Trophoblast cell (in vitro differentiated cells and primary cell): ENCODE data around the gene GPR55.

Experiments used
- DNase-seq, 2 donors: peaks; one replicate each; pipeline ENCODE4 v3.0.0-alpha.2; 2016
- H2AFZ ChIP-seq: 2 replicates; pipeline ENCODE4 v1.6.1; 2013; ENCODE audit warnings: low read length, moderate library complexity, mild to moderate bottlenecking; ENCODE audit not compliant: insufficient read depth, poor library complexity
- H2AK5ac ChIP-seq: 2 replicates; pipeline ENCODE4 v1.6.1; 2013; ENCODE audit warnings: mild to moderate bottlenecking, low read length
- H2BK120ac ChIP-seq: 2 replicates; pipeline ENCODE4 v1.6.1; 2013; ENCODE audit warnings: low read length, mild to moderate bottlenecking, moderate library complexity; ENCODE audit not compliant: insufficient read depth, poor library complexity
- H2BK12ac ChIP-seq: 2 replicates; pipeline ENCODE4 v1.6.1; 2013; ENCODE audit warnings: mild to moderate bottlenecking, low read length, moderate library complexity
- H2BK5ac ChIP-seq: 2 replicates; pipeline ENCODE4 v1.6.1; 2013; ENCODE audit warnings: low read length, low read depth, moderate library complexity, mild to moderate bottlenecking; ENCODE audit not compliant: poor library complexity
- H3K14ac ChIP-seq: 2 replicates; pipeline ENCODE4 v1.6.1; 2013; ENCODE audit warnings: mild to moderate bottlenecking, low read length
- H3K18ac ChIP-seq: 2 replicates; pipeline ENCODE4 v1.6.1; 2013; ENCODE audit warnings: mild to moderate bottlenecking, low read length
- H3K23ac ChIP-seq: 2 replicates; pipeline ENCODE4 v1.6.1; 2013; ENCODE audit warnings: low read length
- H3K27ac ChIP-seq: 2 replicates; pipeline ENCODE4 v1.5.1; 2013; ENCODE audit warnings: low read depth, mild to moderate bottlenecking, inconsistent platforms, low read length, moderate library complexity
- H3K27me3 ChIP-seq: 2 replicates; pipeline ENCODE4 v1.6.1; 2013; ENCODE audit warnings: inconsistent platforms, mild to moderate bottlenecking, low read length, moderate library complexity; ENCODE audit not compliant: insufficient read depth
- H3K36me3 ChIP-seq, 2 experiments: 1 replicate in 1 of 2; 2 replicates in 1 of 2; pipeline ENCODE4 v1.6.1; 2013; ENCODE audit warnings: low read length in 2 of 2, mild to moderate bottlenecking in 2 of 2, moderate library complexity in 1 of 2; ENCODE audit not compliant: insufficient read depth in 2 of 2, control insufficient read depth in 1 of 2
- H3K4ac ChIP-seq: 2 replicates; pipeline ENCODE4 v1.6.1; 2013; ENCODE audit warnings: low read depth, mild to moderate bottlenecking, low read length, moderate library complexity
- H3K4me1 ChIP-seq, 2 experiments: 1 replicate in 1 of 2; 2 replicates in 1 of 2; pipeline ENCODE4 v1.6.1; 2013; ENCODE audit warnings: low read length in 2 of 2, mild to moderate bottlenecking in 2 of 2, moderate library complexity in 1 of 2; ENCODE audit not compliant: insufficient read depth in 2 of 2, control insufficient read depth in 1 of 2
- H3K4me2 ChIP-seq: 2 replicates; pipeline ENCODE4 v1.6.1; 2013; ENCODE audit warnings: inconsistent platforms, mild to moderate bottlenecking, low read length, moderate library complexity
- H3K4me3 ChIP-seq: 2 replicates; pipeline ENCODE4 v1.5.1; 2013; ENCODE audit warnings: mild to moderate bottlenecking, low read depth, low read length, inconsistent platforms
- H3K79me1 ChIP-seq: one replicate; pipeline ENCODE4 v1.6.1; 2013; ENCODE audit warnings: low read length
- H3K79me2 ChIP-seq: 2 replicates; pipeline ENCODE4 v1.6.1; 2013; ENCODE audit warnings: low read length, mild to moderate bottlenecking; ENCODE audit not compliant: control insufficient read depth, insufficient read depth, poor library complexity
- H3K9ac ChIP-seq: 2 replicates; pipeline ENCODE4 v1.6.1; 2013; ENCODE audit warnings: mild to moderate bottlenecking, low read length
- H3K9me3 ChIP-seq: 2 replicates; pipeline ENCODE4 v1.6.1; 2013; ENCODE audit warnings: low read depth, mild to moderate bottlenecking, control low read depth, inconsistent platforms, low read length; ENCODE audit not compliant: insufficient read depth
- H4K12ac ChIP-seq: 2 replicates; pipeline ENCODE4 v1.6.1; 2013; ENCODE audit warnings: low read depth, mild to moderate bottlenecking, low read length, moderate library complexity
- H4K8ac ChIP-seq: 2 replicates; pipeline ENCODE4 v1.6.1; 2013; ENCODE audit warnings: low read depth, mild to moderate bottlenecking, low read length, moderate library complexity
- H4K91ac ChIP-seq: one replicate; pipeline ENCODE4 v1.6.1; 2013; ENCODE audit warnings: low read depth, mild to moderate bottlenecking, low read length, moderate library complexity
- WGBS: extraction: QIAGEN DNeasy Blood & Tissue Kit; methylation state at CpG from one replicate; pipeline ENCODE4 v1.1.7; 2013; ENCODE audit warnings: missing lambda C conversion rate; ENCODE audit not compliant: insufficient read length, insufficient coverage; ENCODE audit errors: extremely low coverage; 5-methylcytosine and 5-hydroxymethylcytosine counted together

GPR55 gene

GRCh38 chr2:230952226-230952956, 27.3 kb upstream of the GPR55 start:
- Histone ChIP-seq H2AFZ (no peak overlapping the region), H3K4me2 (no peak overlapping the region), H3K27ac (no peak overlapping the region), H3K9ac (no peak overlapping the region), H3K23ac (no peak overlapping the region), H3K4me1 (peaks cover 10 to 17% of the 10 kb centered on the region in 2 experiments), H2BK120ac (no peak overlapping the region), H4K12ac (no peak overlapping the region), H2BK5ac (no peak overlapping the region), H3K36me3 (no peaks in the 10 kb centered on the region), H3K14ac (no peak overlapping the region), H2AK5ac (no peak overlapping the region), H3K4ac (no peak overlapping the region), H4K8ac (no peak overlapping the region), H3K27me3 (no peaks in the 10 kb centered on the region), H3K79me1 (peaks cover 4% of the 10 kb centered on the region), H2BK12ac (no peak overlapping the region), H4K91ac (peak overlapping the region; percentile 22), H3K4me3 (no peak overlapping the region), H3K79me2 (no peaks in the 10 kb centered on the region), H3K18ac (no peak overlapping the region), H3K9me3 (peaks cover 5% of the 10 kb centered on the region)
- DNase-seq: no peak
- no CpG with 5 or more reads among the region's 10 CpGs for WGBS

- H3K9me3 ChIP-seq: peaks cover 5% of the 10 kb centered on the region
- H3K79me2 ChIP-seq: no peaks in the 10 kb centered on the region
- no peak overlapping the region for H3K9ac ChIP-seq
- H3K18ac ChIP-seq: no peak overlapping the region
- H3K36me3 ChIP-seq: no peaks in the 10 kb centered on the region
- no peak overlapping the region for H2AK5ac ChIP-seq
- H3K27ac ChIP-seq: no peak overlapping the region
- H2BK12ac ChIP-seq: no peak overlapping the region
- no peak overlapping the region for H3K23ac ChIP-seq
- H3K4me2 ChIP-seq: no peak overlapping the region
- H2AFZ ChIP-seq: no peak overlapping the region
- no peak overlapping the region for H3K4ac ChIP-seq
- H2BK120ac ChIP-seq: no peak overlapping the region
- no peak overlapping the region for H3K14ac ChIP-seq
- H3K27me3 ChIP-seq: no peaks in the 10 kb centered on the region
- no peak overlapping the region for H2BK5ac ChIP-seq
- H3K79me1 ChIP-seq: peaks cover 6% of the 10 kb centered on the region
- no peak overlapping the region for H4K91ac ChIP-seq
- no CpG with 5 or more reads among the region's 2 CpGs for WGBS
- no peak overlapping the region for H4K12ac ChIP-seq
- H3K4me3 ChIP-seq: no peak overlapping the region
- H3K4me1 ChIP-seq: peaks cover 10 to 22% of the 10 kb centered on the region in 2 experiments
- no peak overlapping the region for H4K8ac ChIP-seq
- DNase-seq: no peak
Observed at GRCh38 chr2:230951396-230951795, 26.4 kb upstream of the GPR55 start.

- peak overlapping the region; percentile 22 for H4K8ac ChIP-seq
- peaks cover 11 to 24% of the 10 kb centered on the region in 2 experiments for H3K4me1 ChIP-seq
- no peak for DNase-seq
- no peaks in the 10 kb centered on the region for H3K27me3 ChIP-seq
- no peak overlapping the region for H3K18ac ChIP-seq
- H3K36me3 ChIP-seq: no peaks in the 10 kb centered on the region
- peak overlapping the region; percentile 56 for H3K14ac ChIP-seq
- H2BK5ac ChIP-seq: no peak overlapping the region
- no peak overlapping the region for H3K4me3 ChIP-seq
- H3K9me3 ChIP-seq: peaks cover 5% of the 10 kb centered on the region
- no peak overlapping the region for H3K9ac ChIP-seq
- H4K12ac ChIP-seq: no peak overlapping the region
- no peak overlapping the region for H3K4me2 ChIP-seq
- H2AK5ac ChIP-seq: peak overlapping the region; percentile 15
- H2AFZ ChIP-seq: no peak overlapping the region
- H2BK120ac ChIP-seq: peak overlapping the region; percentile 38
- H3K27ac ChIP-seq: no peak overlapping the region
- H3K79me2 ChIP-seq: no peaks in the 10 kb centered on the region
- no peak overlapping the region for H3K23ac ChIP-seq
- peaks cover 7% of the 10 kb centered on the region for H3K79me1 ChIP-seq
- H4K91ac ChIP-seq: peak overlapping the region; percentile 40
- WGBS: no CpG with 5 or more reads among the region's 10 CpGs
- H3K4ac ChIP-seq: peak overlapping the region; percentile 48
- peak overlapping the region; percentile 79 for H2BK12ac ChIP-seq
Observed at GRCh38 chr2:230950874-230951339, 25.9 kb upstream of the GPR55 start.

GRCh38 chr2:230949966-230950873, 25.2 kb upstream of the GPR55 start:
- peaks cover 8% of the 10 kb centered on the region for H3K79me1 ChIP-seq
- no peaks in the 10 kb centered on the region for H3K27me3 ChIP-seq
- no peak overlapping the region for H3K18ac ChIP-seq
- WGBS: no CpG with 5 or more reads among the region's 20 CpGs
- peak overlapping the region; percentile 78 for H2BK12ac ChIP-seq
- no peak overlapping the region for H3K27ac ChIP-seq
- peak overlapping the region; percentile 11 for H2BK120ac ChIP-seq
- H3K4me1 ChIP-seq: peaks cover 11 to 25% of the 10 kb centered on the region in 2 experiments
- H2AK5ac ChIP-seq: no peak overlapping the region
- no peak overlapping the region for H4K12ac ChIP-seq
- no peak overlapping the region for H3K23ac ChIP-seq
- H3K14ac ChIP-seq: no peak overlapping the region
- H3K79me2 ChIP-seq: no peaks in the 10 kb centered on the region
- no peak for DNase-seq
- H3K9ac ChIP-seq: no peak overlapping the region
- H3K4ac ChIP-seq: no peak overlapping the region
- no peak overlapping the region for H2AFZ ChIP-seq
- H4K91ac ChIP-seq: peak overlapping the region; percentile 21
- H3K9me3 ChIP-seq: peaks cover 5% of the 10 kb centered on the region
- no peaks in the 10 kb centered on the region for H3K36me3 ChIP-seq
- no peak overlapping the region for H2BK5ac ChIP-seq
- H4K8ac ChIP-seq: peak overlapping the region; percentile 22
- no peak overlapping the region for H3K4me3 ChIP-seq
- H3K4me2 ChIP-seq: no peak overlapping the region
